ENCODE results near the gene SPEG.

Gene SPEG

DNA sequence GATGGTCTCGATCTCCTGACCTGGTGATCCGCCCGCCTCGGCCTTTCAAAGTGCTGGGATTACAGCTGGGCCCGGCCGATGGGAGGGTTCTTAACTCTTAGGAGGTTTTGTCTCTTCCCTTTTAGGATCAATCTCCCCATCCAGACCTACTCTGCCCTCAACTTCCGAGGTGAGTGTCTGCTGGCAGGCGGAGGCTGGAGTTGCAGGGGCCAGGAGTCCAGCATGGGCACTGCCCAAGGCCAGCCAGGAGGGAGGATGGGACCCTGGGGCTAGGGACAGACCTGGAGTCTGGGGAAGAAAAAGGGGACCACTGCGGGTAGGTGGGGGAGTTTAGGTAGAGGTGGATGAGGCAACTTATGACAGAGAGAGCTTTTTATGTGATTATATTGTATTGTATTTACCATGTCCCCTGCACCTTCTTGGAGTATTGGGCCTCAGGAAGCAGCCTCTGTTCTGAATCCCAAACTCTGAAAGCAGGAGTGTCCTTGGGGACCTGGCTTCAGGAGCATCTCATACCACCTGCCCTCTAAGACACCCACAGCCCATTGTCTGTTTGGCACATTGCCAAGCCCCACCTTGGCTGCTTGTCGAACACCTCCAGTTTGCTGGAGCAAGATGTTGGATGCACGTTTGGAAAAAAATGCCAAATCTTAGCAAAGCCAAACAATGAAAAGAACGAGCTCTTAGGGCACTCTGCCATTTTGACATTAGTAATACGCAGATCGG is 10.8 kb upstream of the SPEG start:
- Histone ChIP-seq H3K9ac (ENCODE audit: low read length) (no peak overlapping the region), H3K36me3 (replicated peaks; ENCODE audit: low read depth, low read length) (no peaks in the 10 kb centered on the region), H4K20me1 (ENCODE audit: insufficient read depth, low read length) (no peaks in the 10 kb centered on the region), H3K9me3 (ENCODE audit: insufficient read depth, low read length) (no peaks in the 10 kb centered on the region), H3K4me3 (ENCODE audit: low read length) (no peak overlapping the region), H3K27ac (ENCODE audit: low read length) (no peak overlapping the region), H2AFZ (ENCODE audit: low read depth, low read length) (no peak overlapping the region), H3K4me1 (ENCODE audit: low read length) (no peaks in the 10 kb centered on the region), H3K27me3 (ENCODE audit: low read depth, low read length) (no peaks in the 10 kb centered on the region), H3K4me2 (ENCODE audit: low read length) (no peak overlapping the region), H3K79me2 (ENCODE audit: low read length) (no peaks in the 10 kb centered on the region)
- TF ChIP-seq CTCF (IDR thresholded peaks at IDR 0.05; ENCODE audit: low read depth, low read length) (no peak), EZH2phosphoT487 (IDR thresholded peaks at IDR 0.05; ENCODE audit: low read depth) (no peak)

DNA sequence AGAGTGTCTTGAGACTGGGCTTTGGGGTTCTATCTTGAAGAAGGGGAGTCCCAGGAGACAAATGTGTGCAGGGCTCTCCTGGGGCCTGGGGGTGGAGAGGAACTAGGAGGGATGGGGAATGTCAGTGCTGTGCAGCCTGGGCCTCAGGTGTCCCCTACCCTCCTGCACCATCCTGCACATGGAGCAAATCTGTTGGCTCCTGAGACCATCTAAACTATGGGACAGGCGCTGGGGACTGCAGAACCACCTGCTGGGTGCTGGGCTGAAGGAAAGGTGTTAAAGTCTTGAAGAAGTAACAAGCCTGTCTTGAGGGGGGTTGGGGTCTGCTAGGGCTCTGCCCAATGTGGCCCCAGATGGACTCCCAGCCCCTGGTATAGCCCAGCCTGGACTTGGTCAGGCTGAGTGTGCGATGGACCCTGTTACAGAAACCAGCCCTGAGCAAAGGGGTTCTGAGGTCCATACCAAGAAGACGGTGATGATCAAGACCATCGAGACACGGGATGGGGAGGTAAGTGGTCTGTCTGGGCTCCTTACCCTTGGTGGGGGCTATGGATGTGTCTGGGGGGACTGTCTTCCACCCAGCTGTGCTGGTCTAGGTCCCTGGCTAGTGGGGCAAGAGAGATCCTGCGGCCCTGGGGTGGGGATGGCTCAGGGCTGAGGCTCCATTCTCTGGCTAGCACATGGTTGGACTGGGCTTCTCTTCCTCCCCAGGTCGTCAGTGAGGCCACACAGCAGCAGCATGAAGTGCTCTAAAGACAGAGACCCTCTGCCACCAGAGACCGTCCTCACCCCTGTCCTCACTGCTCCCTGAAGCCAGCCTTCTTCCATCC is 9.2 kb upstream of the SPEG start:
- no peaks in the 10 kb centered on the region for H3K36me3 ChIP-seq (replicated peaks; ENCODE audit: low read depth, low read length)
- no peak overlapping the region for H2AFZ ChIP-seq (ENCODE audit: low read depth, low read length)
- H3K27me3 ChIP-seq (ENCODE audit: low read depth, low read length) = no peaks in the 10 kb centered on the region
- H4K20me1 ChIP-seq (ENCODE audit: insufficient read depth, low read length) = no peaks in the 10 kb centered on the region
- H3K79me2 ChIP-seq (ENCODE audit: low read length) = no peaks in the 10 kb centered on the region
- H3K4me2 ChIP-seq (ENCODE audit: low read length) = no peak overlapping the region
- no peaks in the 10 kb centered on the region for H3K4me1 ChIP-seq (ENCODE audit: low read length)
- H3K4me3 ChIP-seq (ENCODE audit: low read length) = no peak overlapping the region
- H3K27ac ChIP-seq (ENCODE audit: low read length) = no peak overlapping the region
- TF ChIP-seq EZH2phosphoT487 (IDR thresholded peaks at IDR 0.05; ENCODE audit: low read depth) (no peak), CTCF (IDR thresholded peaks at IDR 0.05; ENCODE audit: low read depth, low read length) (no peak)
- no peak overlapping the region for H3K9ac ChIP-seq (ENCODE audit: low read length)
- H3K9me3 ChIP-seq (ENCODE audit: insufficient read depth, low read length) = no peaks in the 10 kb centered on the region

DNA sequence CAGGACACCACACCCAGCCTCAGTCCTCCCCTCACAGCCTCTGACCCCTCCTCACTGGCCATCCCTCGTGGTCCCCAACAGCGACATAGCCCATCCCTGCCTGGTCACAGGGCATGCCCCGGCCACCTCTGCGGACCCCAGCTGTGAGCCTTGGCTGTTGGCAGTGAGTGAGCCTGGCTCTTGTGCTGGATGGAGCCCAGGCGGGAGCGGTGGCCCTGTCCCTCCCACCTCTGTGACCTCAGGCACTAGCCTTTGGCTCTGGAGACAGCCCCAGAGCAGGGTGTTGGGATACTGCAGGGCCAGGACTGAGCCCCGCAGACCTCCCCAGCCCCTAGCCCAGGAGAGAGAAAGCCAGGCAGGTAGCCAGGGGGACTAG is 8.6 kb upstream of the SPEG start:
- Histone ChIP-seq H3K4me1 (ENCODE audit: low read length) (no peaks in the 10 kb centered on the region), H3K9ac (ENCODE audit: low read length) (no peak overlapping the region), H3K4me3 (ENCODE audit: low read length) (no peak overlapping the region), H3K36me3 (replicated peaks; ENCODE audit: low read depth, low read length) (no peaks in the 10 kb centered on the region), H4K20me1 (ENCODE audit: insufficient read depth, low read length) (no peaks in the 10 kb centered on the region), H3K27ac (ENCODE audit: low read length) (no peak overlapping the region), H3K79me2 (ENCODE audit: low read length) (no peaks in the 10 kb centered on the region), H3K9me3 (ENCODE audit: insufficient read depth, low read length) (no peaks in the 10 kb centered on the region), H2AFZ (ENCODE audit: low read depth, low read length) (no peak overlapping the region), H3K27me3 (ENCODE audit: low read depth, low read length) (no peaks in the 10 kb centered on the region), H3K4me2 (ENCODE audit: low read length) (no peak overlapping the region)
- no peak for TF ChIP-seq EZH2phosphoT487 (IDR thresholded peaks at IDR 0.05; ENCODE audit: low read depth)
- TF ChIP-seq CTCF (IDR thresholded peaks at IDR 0.05; ENCODE audit: low read depth, low read length) = no peak

DNA sequence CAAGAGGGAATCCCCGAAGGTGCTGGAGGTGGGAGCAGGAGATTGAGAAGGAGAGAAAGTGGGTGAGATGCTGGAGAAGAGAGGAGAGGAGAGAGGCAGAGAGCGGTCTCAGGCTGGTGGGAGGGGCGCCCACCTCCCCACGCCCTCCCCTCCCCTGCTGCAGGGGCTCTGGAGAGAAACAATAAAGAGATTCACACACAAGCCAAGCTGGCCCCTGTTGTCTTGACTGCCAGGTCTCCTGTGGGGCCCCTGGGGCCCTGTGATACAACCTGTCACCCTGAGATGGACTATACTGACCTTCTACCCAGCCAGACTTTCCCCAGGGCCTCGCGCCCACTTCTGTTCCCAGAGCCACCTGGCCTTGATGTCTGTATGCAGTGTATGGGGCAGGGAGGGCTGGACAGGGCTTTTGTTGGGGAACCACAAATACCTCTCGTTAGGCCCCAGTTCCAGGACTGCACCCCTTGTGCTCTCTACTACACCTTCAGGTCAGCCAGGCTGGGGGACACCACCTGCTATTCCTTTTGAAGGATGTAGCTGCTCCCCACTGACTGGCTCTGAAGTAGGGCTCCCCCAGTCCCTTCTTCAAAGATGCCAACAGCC is 8.0 kb upstream of the SPEG start:
- Histone ChIP-seq H3K27me3 (ENCODE audit: low read depth, low read length) (no peaks in the 10 kb centered on the region), H3K36me3 (replicated peaks; ENCODE audit: low read depth, low read length) (no peaks in the 10 kb centered on the region), H3K4me3 (ENCODE audit: low read length) (no peak overlapping the region), H3K4me2 (ENCODE audit: low read length) (no peak overlapping the region), H4K20me1 (ENCODE audit: insufficient read depth, low read length) (no peaks in the 10 kb centered on the region), H3K4me1 (ENCODE audit: low read length) (no peaks in the 10 kb centered on the region), H3K27ac (ENCODE audit: low read length) (no peak overlapping the region), H3K79me2 (ENCODE audit: low read length) (no peaks in the 10 kb centered on the region), H3K9ac (ENCODE audit: low read length) (no peak overlapping the region), H2AFZ (ENCODE audit: low read depth, low read length) (no peak overlapping the region), H3K9me3 (ENCODE audit: insufficient read depth, low read length) (no peaks in the 10 kb centered on the region)
- TF ChIP-seq CTCF (IDR thresholded peaks at IDR 0.05; ENCODE audit: low read depth, low read length) = no peak
- no peak for TF ChIP-seq EZH2phosphoT487 (IDR thresholded peaks at IDR 0.05; ENCODE audit: low read depth)

Measured in OCI-LY3 (cell line).